Measurements from ENCODE around the gene KRTAP9-2.
"Not testable (repeated sequence)": the region's sequence is repeated elsewhere in the genome, so short reads cannot be mapped to it uniquely, and the experiment has no call there.

The KRTAP9-2 gene

GRCh38 chr17:41254861-41255260 lies 28.4 kb downstream of the KRTAP9-2 start:
- CTCF ChIA-PET, result interaction anchor here (0.6 to 2.0 kb wide), 2 partner anchors 294 to 333 kb away, joined by 3 to 8 read pairs; no protein-coding TSS in a partner anchor
- POLR2A ChIA-PET, result no interaction called here
- Histone ChIP-seq H3K4me3 (ENCODE audit: low read depth, low read length) (no peak overlapping the region), H3K27ac (ENCODE audit: extremely low read depth, low read depth, low read length) (no peak overlapping the region), H3K36me3 (ENCODE audit: control insufficient read depth in 2 of 2, insufficient read depth in 1 of 2, low read length in 2 of 2) (no peaks in the 10 kb centered on the region), H3K9me3 (ENCODE audit: control insufficient read depth, insufficient read depth, low read depth, low read length) (no peaks in the 10 kb centered on the region), H3K4me1 (ENCODE audit: control insufficient read depth, insufficient read depth, low read length) (no peaks in the 10 kb centered on the region)
- TF ChIP-seq ZNF664 (tag by site-specific recombination; IDR thresholded peaks at IDR 0.05) (no peak), ZNF214 (tag by site-specific recombination; IDR thresholded peaks at IDR 0.05; ENCODE audit: borderline replicate concordance) (no peak), MYNN (tag by site-specific recombination; IDR thresholded peaks at IDR 0.05; ENCODE audit: borderline replicate concordance) (no peak)

- H3K4me1 ChIP-seq (ENCODE audit: control insufficient read depth, insufficient read depth, low read length); H3K9me3 ChIP-seq (ENCODE audit: control insufficient read depth, insufficient read depth, low read depth, low read length); H3K27ac ChIP-seq (ENCODE audit: extremely low read depth, low read depth, low read length); H3K4me3 ChIP-seq (ENCODE audit: low read depth, low read length); POLR2A ChIA-PET; H3K36me3 ChIP-seq (ENCODE audit: control insufficient read depth in 2 of 2, insufficient read depth in 1 of 2, low read length in 2 of 2): not testable (repeated sequence)
- peak; percentile 75 for TF ChIP-seq SCRT1 (tag by site-specific recombination; IDR thresholded peaks at IDR 0.05; ENCODE audit: borderline replicate concordance)
- peak; percentile 40 for TF ChIP-seq ZIC2 (tag by site-specific recombination; IDR thresholded peaks at IDR 0.05)
- peak; percentile 73 for TF ChIP-seq SCRT2 (tag by site-specific recombination; IDR thresholded peaks at IDR 0.05)
- CTCF ChIA-PET, result interaction anchor here (0.6 kb wide), 1 partner anchor 332 kb away, joined by 3 read pairs; no protein-coding TSS in a partner anchor
Measured at GRCh38 chr17:41255381-41256290, 29.2 kb downstream of the KRTAP9-2 start, which contains the start of gene KRTAP9-9. TSS of gene KRTAP9-9 (plus strand) at chr17:41255384.

GRCh38 chr17:41256291-41256685 lies 29.8 kb downstream of the KRTAP9-2 start:
- no peaks in the 10 kb centered on the region for H3K9me3 ChIP-seq (ENCODE audit: control insufficient read depth, insufficient read depth, low read depth, low read length)
- no peaks in the 10 kb centered on the region for H3K4me1 ChIP-seq (ENCODE audit: control insufficient read depth, insufficient read depth, low read length)
- no peaks in the 10 kb centered on the region for H3K36me3 ChIP-seq (ENCODE audit: control insufficient read depth in 2 of 2, insufficient read depth in 1 of 2, low read length in 2 of 2)
- ChIA-PET CTCF (no interaction called here), POLR2A (no interaction called here)
- no peak for TF ChIP-seq ZNF223 (tag by site-specific recombination; IDR thresholded peaks at IDR 0.05)
- TF ChIP-seq ZNF785 (tag by site-specific recombination; IDR thresholded peaks at IDR 0.05), result no peak
- TF ChIP-seq ZSCAN23 (tag by site-specific recombination; IDR thresholded peaks at IDR 0.05), result no peak
- TF ChIP-seq ZNF639 (tag by site-specific recombination; IDR thresholded peaks at IDR 0.05), result no peak
- TF ChIP-seq ZNF610 (tag by site-specific recombination; IDR thresholded peaks at IDR 0.05; ENCODE audit: borderline replicate concordance), result no peak
- TF ChIP-seq ZNF426 (tag by site-specific recombination; IDR thresholded peaks at IDR 0.05), result no peak
- TF ChIP-seq BCL11A (tag by site-specific recombination; IDR thresholded peaks at IDR 0.05; ENCODE audit: low read depth), result no peak
- H3K4me3 ChIP-seq (ENCODE audit: low read depth, low read length), result no peak overlapping the region
- H3K27ac ChIP-seq (ENCODE audit: extremely low read depth, low read depth, low read length), result no peak overlapping the region

- Histone ChIP-seq H3K9me3 (ENCODE audit: control insufficient read depth, insufficient read depth, low read depth, low read length) (no peaks in the 10 kb centered on the region), H3K27ac (ENCODE audit: extremely low read depth, low read depth, low read length) (no peak overlapping the region), H3K36me3 (ENCODE audit: control insufficient read depth in 2 of 2, insufficient read depth in 1 of 2, low read length in 2 of 2) (no peaks in the 10 kb centered on the region), H3K4me1 (ENCODE audit: control insufficient read depth, insufficient read depth, low read length) (no peaks in the 10 kb centered on the region), H3K4me3 (ENCODE audit: low read depth, low read length) (no peak overlapping the region)
- TF ChIP-seq EGR2 (tag by site-specific recombination; IDR thresholded peaks at IDR 0.05; ENCODE audit: low read depth) (no peak), YY1 (tag by site-specific recombination; IDR thresholded peaks at IDR 0.05) (no peak), ZNF692 (tag by site-specific recombination; IDR thresholded peaks at IDR 0.05) (no peak), ZNF621 (tag by site-specific recombination; IDR thresholded peaks at IDR 0.05) (no peak), PBX3 (CRISPR knock-in tag; IDR thresholded peaks at IDR 0.05) (no peak), ZNF513 (tag by site-specific recombination; IDR thresholded peaks at IDR 0.05) (no peak), RBAK (tag by site-specific recombination; IDR thresholded peaks at IDR 0.05) (no peak), ZNF626 (tag by site-specific recombination; IDR thresholded peaks at IDR 0.05) (no peak)
- ChIA-PET CTCF (no interaction called here), POLR2A (no interaction called here)
Measured at GRCh38 chr17:41258406-41258805, 32.0 kb downstream of the KRTAP9-2 start.
